ENCODE measurements around the gene RALBP1. TPM values are rescaled to one million over a fixed set of nuclear protein-coding genes. Genes with fewer than 3 reads are reported as not detected.

The RALBP1 gene
- total and polyA plus RNA-seq, 7 donors: 42.3 to 89.7 (median 68.1) TPM

GRCh38 chr18:9546468-9546867, 71.2 kb downstream of the RALBP1 start:
- peaks cover 0 to 26% (median 9%) of the 10 kb centered on the region in 4 donors for H3K4me1 ChIP-seq
- 86 to 92% methylated on average over 6 of the region's 6 CpGs for WGBS, 2 donors

GRCh38 chr18:9547782-9548181, 72.5 kb downstream of the RALBP1 start:
- WGBS, 2 donors: 92 to 93% methylated on average over 7 of the region's 7 CpGs
- no peak overlapping the region for H3K4me3 ChIP-seq
- no peak for DNase-seq
- no peak for TF ChIP-seq CTCF (IDR thresholded peaks at IDR 0.05)
- no peak for TF ChIP-seq POLR2A (IDR thresholded peaks at IDR 0.05)
- no peak for TF ChIP-seq POLR2AphosphoS5 (IDR thresholded peaks at IDR 0.05)
- TF ChIP-seq EP300 (IDR thresholded peaks at IDR 0.05): no peak
- H3K27me3 ChIP-seq: no peaks in the 10 kb centered on the region
- peaks cover 8 to 79% (median 32%) of the 10 kb centered on the region in 4 donors for H3K36me3 ChIP-seq
- H3K27ac ChIP-seq: no peak overlapping the region
- peaks cover 0 to 26% (median 9%) of the 10 kb centered on the region in 4 donors for H3K4me1 ChIP-seq
- intact Hi-C loops (cut with DNase I): no loop called here
- H3K9me3 ChIP-seq: peaks cover 0 to 3% (median 0%) of the 10 kb centered on the region in 4 donors

More at GRCh38 chr18:9546468-9546867, 71.2 kb downstream of the RALBP1 start:
- Histone ChIP-seq H3K4me3 (no peak overlapping the region), H3K27ac (peak overlapping the region in 1 of 4 donors; percentile 2), H3K9me3 (no peaks in the 10 kb centered on the region), H3K27me3 (no peaks in the 10 kb centered on the region), H3K36me3 (peaks cover 8 to 66% (median 27%) of the 10 kb centered on the region in 4 donors)
- TF ChIP-seq EP300 (IDR thresholded peaks at IDR 0.05) (no peak), POLR2AphosphoS5 (IDR thresholded peaks at IDR 0.05) (no peak), POLR2A (IDR thresholded peaks at IDR 0.05) (no peak), CTCF (IDR thresholded peaks at IDR 0.05) (no peak)
- DNase-seq: no peak
- intact Hi-C loops (cut with DNase I): no loop called here

- 86 to 89% methylated on average over 7 of the region's 7 CpGs for WGBS, 2 donors
- intact Hi-C loops (cut with DNase I): no loop called here
- H3K4me3 ChIP-seq: no peak overlapping the region
- H3K9me3 ChIP-seq: peaks cover 0 to 4% (median 0%) of the 10 kb centered on the region in 4 donors
- TF ChIP-seq CTCF (IDR thresholded peaks at IDR 0.05) (no peak), EP300 (IDR thresholded peaks at IDR 0.05) (no peak), POLR2AphosphoS5 (IDR thresholded peaks at IDR 0.05) (no peak), POLR2A (IDR thresholded peaks at IDR 0.05) (no peak)
- H3K27ac ChIP-seq: no peak overlapping the region
- H3K27me3 ChIP-seq: no peaks in the 10 kb centered on the region
- H3K4me1 ChIP-seq: peaks cover 0 to 26% (median 9%) of the 10 kb centered on the region in 4 donors
- DNase-seq: no peak
- H3K36me3 ChIP-seq: peaks cover 8 to 93% (median 38%) of the 10 kb centered on the region in 4 donors
Observed at GRCh38 chr18:9549405-9549804, 74.1 kb downstream of the RALBP1 start.

- TF ChIP-seq CTCF (IDR thresholded peaks at IDR 0.05): no peak
- no peak for TF ChIP-seq EP300 (IDR thresholded peaks at IDR 0.05)
- TF ChIP-seq POLR2AphosphoS5 (IDR thresholded peaks at IDR 0.05): no peak
- TF ChIP-seq POLR2A (IDR thresholded peaks at IDR 0.05): no peak
- Histone ChIP-seq H3K36me3 (peaks cover 14 to 95% (median 38%) of the 10 kb centered on the region in 4 donors), H3K27me3 (no peaks in the 10 kb centered on the region), H3K4me3 (no peak overlapping the region), H3K4me1 (peaks cover 0 to 26% (median 9%) of the 10 kb centered on the region in 4 donors), H3K27ac (no peak overlapping the region), H3K9me3 (peaks cover 0 to 4% (median 0%) of the 10 kb centered on the region in 4 donors)
- intact Hi-C loops (cut with DNase I): no loop called here
- WGBS, 2 donors: 94% methylated on average over 4 of the region's 4 CpGs
- no peak for DNase-seq
Observed at GRCh38 chr18:9550429-9550828, 75.1 kb downstream of the RALBP1 start.

- intact Hi-C loops (cut with DNase I): no loop called here
- Histone ChIP-seq H3K27me3 (no peaks in the 10 kb centered on the region), H3K9me3 (peaks cover 0 to 4% (median 0%) of the 10 kb centered on the region in 4 donors), H3K4me1 (peaks cover 0 to 15% (median 4%) of the 10 kb centered on the region in 4 donors), H3K27ac (no peak overlapping the region), H3K36me3 (peaks cover 14 to 96% (median 40%) of the 10 kb centered on the region in 4 donors), H3K4me3 (no peak overlapping the region)
- TF ChIP-seq POLR2AphosphoS5 (IDR thresholded peaks at IDR 0.05): no peak
- no peak for TF ChIP-seq POLR2A (IDR thresholded peaks at IDR 0.05)
- no peak for TF ChIP-seq EP300 (IDR thresholded peaks at IDR 0.05)
- TF ChIP-seq CTCF (IDR thresholded peaks at IDR 0.05): no peak
- no peak for DNase-seq
- 96 to 97% methylated on average over 3 of the region's 3 CpGs for WGBS, 2 donors
Observed at GRCh38 chr18:9552191-9552590, 76.9 kb downstream of the RALBP1 start.
